ENCODE results near the gene TRIM14.
"Not testable (repeated sequence)": the region's sequence is repeated elsewhere in the genome, so short reads cannot be mapped to it uniquely, and the experiment has no call there.

Gene TRIM14

DNA sequence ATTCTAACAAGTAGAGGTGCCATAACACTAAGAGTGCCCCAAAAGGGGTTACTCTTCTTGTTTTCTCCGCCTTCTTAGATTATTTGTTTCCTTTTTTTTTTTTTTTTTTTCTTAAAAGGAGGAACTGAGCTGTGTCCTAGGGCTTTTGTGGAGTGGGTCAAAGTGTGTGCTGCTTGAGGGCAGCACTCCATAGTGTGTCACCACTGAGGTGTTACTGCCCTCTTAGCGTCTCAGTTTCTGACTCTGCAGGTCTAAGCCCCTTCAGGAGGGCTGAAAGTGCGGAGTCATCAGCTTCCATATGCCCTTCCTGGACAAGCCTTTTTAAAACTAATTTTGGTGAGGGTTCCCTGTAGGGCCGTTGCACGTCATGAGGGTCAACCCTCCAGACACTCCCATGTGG, 75.1 kb downstream of the TRIM14 start:
- DNase-seq = no peak

DNA sequence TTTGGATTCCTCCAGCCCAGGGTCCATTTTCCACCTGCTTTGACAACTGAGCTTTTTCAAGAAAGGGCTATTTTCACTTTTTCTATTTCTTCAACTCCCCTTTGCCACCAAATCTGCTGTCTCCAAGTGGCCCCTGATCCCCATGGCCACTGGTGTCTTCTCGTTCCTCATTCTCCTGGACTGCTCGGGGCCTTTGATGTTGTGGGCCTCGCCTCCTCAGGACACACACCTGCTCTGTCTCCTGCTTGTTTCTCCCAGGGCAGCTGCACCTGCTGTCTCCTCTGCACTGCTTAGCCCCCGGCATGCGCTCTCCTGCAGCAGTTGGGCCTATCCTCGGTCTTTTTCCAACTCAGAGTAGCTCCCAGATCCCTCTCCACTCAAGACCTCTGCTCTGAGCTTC, 78.8 kb downstream of the TRIM14 start:
- no peak for DNase-seq

DNA sequence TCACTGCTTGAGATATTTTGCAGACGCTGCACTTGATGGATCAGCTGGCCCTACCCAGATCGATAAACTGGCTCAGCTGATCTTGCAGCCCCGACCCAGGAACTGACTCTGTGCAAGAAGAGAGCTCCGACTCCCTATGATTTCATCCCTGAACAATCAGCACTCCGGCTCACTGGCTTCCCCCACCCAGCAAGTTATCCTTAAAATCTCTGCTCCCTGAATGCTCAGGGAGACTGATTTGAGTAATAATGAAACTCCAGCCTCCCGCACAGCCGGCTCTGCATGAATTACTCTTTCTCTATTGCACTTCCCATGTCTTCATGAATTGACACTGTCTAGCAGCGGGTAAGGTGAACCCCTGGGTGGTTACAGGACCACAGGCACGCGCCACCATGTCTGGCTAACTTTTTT, 79.4 kb downstream of the TRIM14 start:
- no peak for DNase-seq

DNA sequence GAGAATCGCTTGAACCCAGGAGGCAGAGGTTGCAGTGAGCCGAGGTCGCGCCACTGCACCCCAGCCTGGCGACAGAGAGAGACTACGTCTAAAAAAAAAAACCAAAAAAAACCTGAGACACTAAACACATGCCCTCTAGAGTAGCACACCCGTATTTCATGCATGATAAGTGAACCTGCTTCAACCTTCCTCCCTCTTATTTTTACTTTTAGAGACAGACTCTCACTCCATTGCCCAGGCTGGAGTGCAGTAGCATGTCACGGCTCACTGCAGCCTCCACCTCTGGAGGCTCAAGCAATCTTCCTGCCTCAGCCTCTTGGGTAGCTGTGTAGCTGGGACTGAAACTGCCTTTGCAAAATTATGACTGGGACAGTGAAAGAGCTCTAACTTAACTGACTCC, 80.1 kb downstream of the TRIM14 start:
- DNase-seq = no peak

GRCh38 chr9:98037357-98037756, 81.7 kb downstream of the TRIM14 start:
- no peak for DNase-seq

DNA sequence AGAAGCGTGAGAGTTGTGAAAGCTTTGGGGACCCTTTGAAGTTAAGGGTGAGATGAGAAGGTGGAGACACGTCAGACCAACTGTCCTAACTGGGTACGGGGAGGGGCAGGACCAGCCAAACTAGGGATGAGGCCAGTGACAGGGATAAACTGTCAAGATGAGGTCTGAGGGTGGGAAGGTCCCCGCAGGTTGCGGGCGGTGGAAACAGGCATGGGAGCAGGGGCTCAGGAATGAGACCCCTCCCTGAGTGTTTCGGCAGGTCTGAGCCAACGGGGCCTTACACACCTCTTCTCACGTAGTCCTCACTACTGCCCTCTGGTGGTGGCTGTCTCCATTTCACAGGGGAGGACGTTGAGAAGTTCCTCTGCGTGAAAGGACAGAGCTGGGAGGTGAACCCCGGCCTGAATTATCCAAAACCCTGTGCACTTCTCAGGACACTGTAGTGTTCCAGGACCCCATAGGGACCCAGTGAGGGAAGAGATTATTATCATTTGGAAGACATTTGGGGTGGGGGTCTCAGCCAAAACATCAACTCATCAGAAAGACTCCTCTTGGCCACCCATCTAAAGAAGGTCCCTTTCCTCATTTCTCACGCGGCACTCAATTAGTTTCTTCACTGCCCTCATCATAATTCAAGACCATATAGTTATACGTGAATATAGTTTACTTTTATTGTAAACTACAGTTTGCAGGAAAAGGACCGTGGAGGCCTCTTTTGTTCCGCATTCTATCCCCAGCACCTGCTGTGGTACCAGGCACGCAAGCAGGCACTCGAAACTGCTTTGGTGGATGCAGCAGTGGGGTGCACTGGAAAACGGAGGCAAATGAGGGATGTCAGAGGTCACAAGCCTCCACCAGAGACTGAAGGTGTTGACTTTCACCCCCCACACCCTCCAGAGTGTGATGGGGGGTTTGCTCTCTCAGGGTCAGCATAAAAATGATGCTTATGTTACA, 84.2 kb downstream of the TRIM14 start:
- peak; percentile 45 for DNase-seq

DNA sequence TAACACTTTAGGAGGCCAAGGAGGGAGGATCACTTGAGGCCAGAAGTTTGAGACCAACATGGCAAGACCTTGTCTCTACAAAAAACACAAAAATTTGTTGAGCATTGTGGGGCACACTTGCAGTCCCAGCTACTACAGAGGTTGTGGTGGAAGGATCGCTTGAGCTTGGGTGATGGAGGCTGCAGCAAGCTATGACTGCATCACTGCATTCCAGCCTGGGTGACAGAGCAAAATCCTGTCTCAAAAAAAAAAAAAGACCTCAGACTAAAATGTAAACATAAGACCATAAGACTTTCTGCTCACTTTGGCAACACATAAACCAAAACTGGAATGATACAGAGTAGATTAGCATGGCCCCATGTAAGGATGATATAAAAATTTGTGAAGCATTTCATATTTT, 87.1 kb downstream of the TRIM14 start:
- DNase-seq = no peak

- no peak for DNase-seq
These were observed 87.9 kb downstream of the TRIM14 start for GRCh38 chr9:98031169-98031568.

- DNase-seq = no peak
These were observed 94.3 kb downstream of the TRIM14 start for GRCh38 chr9:98024702-98025101.

DNA sequence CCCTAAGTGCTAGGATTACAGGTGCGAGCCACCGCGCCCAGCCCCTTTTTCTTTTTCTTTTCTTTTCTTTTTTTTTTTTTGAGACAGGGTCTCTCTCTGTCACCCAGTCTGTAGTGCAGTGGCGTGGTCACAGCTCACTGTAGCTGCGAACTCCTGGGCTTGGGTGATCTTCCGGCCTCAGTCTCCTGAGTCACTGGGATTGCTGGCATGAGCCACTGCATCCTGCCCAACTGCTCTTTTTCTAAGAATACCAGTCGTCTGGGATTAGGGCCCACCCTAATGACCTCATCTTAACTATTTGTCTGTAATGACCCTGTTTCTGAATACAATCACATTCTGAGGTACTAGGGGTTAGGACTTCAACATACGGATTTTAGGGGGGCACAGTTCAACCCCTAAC, 96.6 kb downstream of the TRIM14 start:
- no peak for DNase-seq

DNA sequence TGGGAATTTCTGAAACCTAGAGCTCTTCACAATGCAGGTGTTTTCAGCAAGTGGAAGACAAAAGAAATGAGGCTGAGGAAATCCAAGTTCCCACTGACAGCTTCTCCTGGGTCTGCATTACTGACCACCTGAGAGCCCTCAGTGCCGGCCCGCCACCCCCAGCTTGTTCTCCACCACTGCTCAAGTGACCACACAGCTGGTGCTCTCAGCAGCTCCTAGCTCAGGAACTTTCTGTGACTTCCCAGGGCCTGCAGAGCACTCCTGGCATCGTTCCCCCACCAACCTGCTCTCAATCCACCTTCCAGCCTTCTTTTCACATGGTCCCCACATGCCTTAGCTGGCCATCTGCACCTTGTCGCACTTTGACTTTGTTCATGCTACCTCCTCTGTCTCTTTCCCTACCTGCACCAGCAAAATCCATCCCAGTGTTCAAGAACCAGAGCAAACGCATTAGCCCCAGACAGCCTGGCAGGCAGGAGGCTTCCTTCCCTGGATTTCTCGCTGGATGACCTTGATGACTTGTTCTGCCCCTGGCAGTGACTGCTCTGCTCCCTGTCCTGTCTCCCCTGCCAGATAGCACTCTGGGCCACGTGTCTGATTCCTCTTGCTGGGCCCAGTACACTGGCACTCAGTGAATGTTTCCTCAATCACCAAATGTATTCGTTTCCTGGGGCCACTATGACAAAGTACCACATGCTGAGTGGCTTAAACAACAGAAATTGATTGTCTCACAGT, 97.5 kb downstream of the TRIM14 start:
- no peak for DNase-seq

GRCh38 chr9:98020476-98021145, 98.4 kb downstream of the TRIM14 start:
- no peak for DNase-seq

DNA sequence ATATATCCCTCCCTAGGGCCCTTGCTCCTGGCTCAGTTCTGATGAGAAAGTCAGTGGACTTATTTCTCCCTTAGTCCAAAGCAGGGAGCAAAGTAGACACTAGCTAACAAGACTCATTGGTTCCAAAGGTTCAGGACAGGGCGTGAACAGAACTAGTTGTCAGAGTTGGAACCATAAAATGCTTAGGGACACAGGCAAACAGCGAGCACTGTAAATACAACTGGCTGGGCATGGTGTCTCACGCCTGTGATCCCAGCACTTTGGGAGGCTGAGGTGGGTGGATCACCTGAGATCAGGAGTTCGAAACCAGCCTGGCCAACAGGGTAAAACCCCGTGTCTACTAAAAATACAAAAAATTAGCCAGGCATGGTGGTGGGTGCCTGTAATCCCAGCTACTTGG, 99.2 kb downstream of the TRIM14 start:
- DNase-seq = not testable (repeated sequence)

Measured in NCI-H1105 treated with DMSO at 0.1 percent for 48 hours (cell line).